Heart left ventricle (tissue), 13 donors: ENCODE results near the gene MXRA8.

Experiments
- CTCF ChIP-seq, 12 donors: fragments of 200-600 bp; sonication (generic) in 4 of 12; IDR thresholded peaks; one replicate each; pipeline versions ENCODE4 v1.5.0 to v1.8.0; 2018 to 2022; ENCODE audit warnings: antibody characterized with exemption in 12 of 12, mild to moderate bottlenecking in 5 of 12
- POLR2A ChIP-seq, 2 donors: fragments of 450-650 bp; IDR thresholded peaks; one replicate each; pipeline ENCODE4 v1.6.1; 2017; ENCODE audit warnings: antibody characterized with exemption in 2 of 2, mild to moderate bottlenecking in 2 of 2, moderate library complexity in 2 of 2
- donor health status: ischemic (EF 13 %, LVEDD 7.1; RV severe dilation, severe dysfunction).
- donor health status: DM: no; HTN: yes; CAD: no.
- donor health status: DM: no; HTN: no; CAD: no.
- donor health status: ischemic (EF 25% LVEDD 6.9; RV normal size, moderate dysfunction).
- donor health status: ischemic (EF 25% LVEDD 5.7; RV mildly dilated, moderate dysfunction).
- donor health status: ischemic (EF 35%, LVEDD 5.7; RV mildly dilated, moderate dysfunction).
- donor health status: nonischemic (EF 11% LVEDD 7.7; RV severe dilation, severe dysfunction).
- donor health status: DM: yes; HTN: yes; CAD: no.
- donor health status: PGD.
- donor health status: ischemic (EF 29% LVEDD 5.4; RV normal size, mild dysfunction).
- donor health status: nonischemic (EF 23%, LVEDD 6.1; RV moderate dilation, normal function).

- TF ChIP-seq CTCF (IDR thresholded peaks at IDR 0.05) (no peak), POLR2A (IDR thresholded peaks at IDR 0.05) (no peak)
These were observed 32.3 kb upstream of the MXRA8 start for GRCh38 chr1:1390675-1391074.
